Measurements from ENCODE around the gene STK38L.
"Not testable (repeated sequence)": the region's sequence is repeated elsewhere in the genome, so short reads cannot be mapped to it uniquely, and the experiment has no call there.

Gene STK38L

GRCh38 chr12:27226407-27226929 lies 17.6 kb upstream of the STK38L start:
- no peak for DNase-seq (ENCODE audit: low spot score)

DNA sequence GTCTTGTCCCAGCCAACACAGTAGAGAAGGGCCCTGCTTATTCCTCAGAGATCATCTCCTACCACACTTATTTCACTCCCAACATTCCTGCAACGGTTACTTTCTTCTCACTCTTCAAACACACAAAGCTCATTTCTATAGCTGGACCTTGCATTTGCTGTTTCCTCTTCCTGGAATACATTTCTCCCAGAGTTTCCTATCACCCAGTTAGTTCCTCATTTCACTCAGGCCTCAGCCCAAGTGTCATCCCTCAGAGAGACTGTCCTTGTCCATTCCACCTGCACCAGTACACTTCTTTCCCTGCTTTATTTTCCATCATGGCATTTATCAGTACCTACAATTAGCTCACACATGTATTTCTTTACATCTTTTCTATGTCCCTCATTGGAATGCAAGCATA lies 14.7 kb upstream of the STK38L start:
- no peak for DNase-seq (ENCODE audit: low spot score)

GRCh38 chr12:27231374-27231773 lies 12.7 kb upstream of the STK38L start:
- DNase-seq (ENCODE audit: low spot score), result not testable (repeated sequence)

- DNase-seq (ENCODE audit: low spot score), result no peak
These were observed 10.3 kb upstream of the STK38L start for GRCh38 chr12:27233814-27234213.

DNA sequence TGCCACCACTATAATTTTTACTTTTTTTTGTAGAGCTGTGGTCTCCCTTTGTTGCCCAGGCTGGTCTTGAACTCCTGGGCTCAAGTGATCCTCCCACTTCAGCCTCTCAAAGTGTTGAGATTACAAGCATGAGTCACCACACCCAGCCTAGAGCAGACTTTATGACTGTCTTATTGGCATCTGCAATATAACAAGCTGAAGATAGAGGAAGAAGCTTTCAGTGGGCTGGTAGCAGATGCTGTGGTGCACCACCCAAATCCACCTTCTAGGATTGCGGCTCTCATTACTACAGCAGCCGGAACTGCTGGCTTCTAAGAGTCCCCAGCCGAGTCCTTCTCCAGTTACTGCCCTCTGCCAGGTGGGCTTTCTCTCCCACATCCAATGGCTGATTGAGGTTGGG lies 7.6 kb upstream of the STK38L start:
- DNase-seq (ENCODE audit: low spot score), result peak; percentile 19

GRCh38 chr12:27237790-27238771 lies 6.0 kb upstream of the STK38L start:
- peak; percentile 28 for DNase-seq (ENCODE audit: low spot score)

- no peak for DNase-seq (ENCODE audit: low spot score)
These were observed 1.1 kb upstream of the STK38L start for GRCh38 chr12:27243006-27243405.

- DNase-seq (ENCODE audit: low spot score), result no peak
These were observed 803 bp downstream of the STK38L start for GRCh38 chr12:27244689-27245488.

- DNase-seq (ENCODE audit: low spot score), result no peak
These were observed 2.1 kb downstream of the STK38L start for GRCh38 chr12:27246141-27246540.

DNA sequence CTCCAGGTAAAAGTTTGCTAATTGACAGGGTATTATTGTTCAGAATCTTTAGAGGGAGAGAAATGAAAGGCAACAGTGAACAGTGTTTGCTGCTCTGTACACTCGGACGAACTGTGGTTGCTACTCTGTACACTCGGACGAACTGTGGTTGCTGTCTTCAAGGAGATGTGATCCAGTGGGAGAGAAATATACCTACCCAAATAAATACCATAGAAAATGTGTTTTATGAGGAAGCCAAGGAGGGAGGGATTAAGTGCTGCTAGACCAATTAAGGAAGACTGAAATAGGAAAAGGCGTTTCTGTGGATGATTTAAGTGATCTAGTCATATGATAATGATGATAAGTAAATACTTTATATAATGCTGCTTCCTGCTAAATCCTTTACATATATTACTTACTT lies 2.7 kb downstream of the STK38L start:
- DNase-seq (ENCODE audit: low spot score), result no peak

DNA sequence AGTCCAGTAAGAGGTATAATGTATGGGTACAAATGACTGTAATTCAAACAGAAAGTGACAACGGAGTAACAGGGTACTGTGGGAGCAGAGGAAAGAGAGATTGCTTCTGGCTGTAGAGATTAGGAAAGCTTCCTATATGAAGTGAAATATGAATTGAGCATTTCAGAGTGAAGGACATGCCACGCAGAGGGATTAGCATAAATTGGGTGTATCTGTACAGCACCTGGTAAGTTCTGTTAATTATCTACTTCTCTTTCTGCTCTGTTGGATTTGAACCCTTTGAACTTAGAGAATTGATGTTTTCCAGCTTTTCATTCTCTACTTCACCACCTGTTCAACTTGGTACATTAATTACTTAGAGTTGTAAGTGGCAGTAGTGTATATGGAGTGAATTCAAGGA lies 8.8 kb downstream of the STK38L start:
- DNase-seq (ENCODE audit: low spot score), result no peak

DNA sequence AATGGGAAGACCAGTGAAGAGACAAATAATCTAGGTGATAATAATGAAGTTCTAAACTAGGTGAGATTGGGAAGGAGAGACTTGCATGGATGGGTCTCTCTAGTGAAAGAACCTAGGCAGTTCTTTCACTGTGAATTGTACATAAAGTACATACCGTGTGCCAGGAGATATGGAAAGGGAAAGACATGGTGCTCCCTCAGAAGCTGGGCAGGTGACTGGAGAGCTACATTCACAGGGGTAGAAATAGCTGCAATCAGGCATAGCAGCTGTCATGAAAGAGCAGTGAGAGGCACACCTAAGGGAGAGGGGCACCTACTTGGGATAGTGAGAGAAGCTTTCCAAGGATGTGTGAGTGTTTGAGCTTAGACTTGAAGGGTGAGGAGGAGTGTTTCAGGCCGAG lies 9.3 kb downstream of the STK38L start:
- no peak for DNase-seq (ENCODE audit: low spot score)

DNA sequence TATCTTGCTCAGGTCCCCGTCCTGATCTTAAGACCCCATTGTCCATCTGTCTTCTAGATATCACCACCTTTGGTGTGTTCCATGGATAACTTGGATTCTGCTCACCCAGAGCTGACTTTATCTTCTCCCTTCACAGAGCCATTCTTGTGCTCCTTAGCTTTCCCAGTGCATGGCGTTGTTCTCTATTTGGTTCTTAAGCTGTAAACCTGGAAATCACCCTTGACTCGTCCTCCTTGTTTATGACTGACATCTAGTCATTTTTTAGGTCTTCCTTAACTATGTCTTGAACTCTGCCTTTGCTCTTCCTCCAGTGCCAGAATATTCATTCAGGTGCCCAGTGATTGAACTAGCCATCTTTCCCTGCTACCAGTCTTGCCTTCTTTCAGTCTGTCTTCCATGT lies 11.7 kb downstream of the STK38L start:
- DNase-seq (ENCODE audit: low spot score), result no peak

DNA sequence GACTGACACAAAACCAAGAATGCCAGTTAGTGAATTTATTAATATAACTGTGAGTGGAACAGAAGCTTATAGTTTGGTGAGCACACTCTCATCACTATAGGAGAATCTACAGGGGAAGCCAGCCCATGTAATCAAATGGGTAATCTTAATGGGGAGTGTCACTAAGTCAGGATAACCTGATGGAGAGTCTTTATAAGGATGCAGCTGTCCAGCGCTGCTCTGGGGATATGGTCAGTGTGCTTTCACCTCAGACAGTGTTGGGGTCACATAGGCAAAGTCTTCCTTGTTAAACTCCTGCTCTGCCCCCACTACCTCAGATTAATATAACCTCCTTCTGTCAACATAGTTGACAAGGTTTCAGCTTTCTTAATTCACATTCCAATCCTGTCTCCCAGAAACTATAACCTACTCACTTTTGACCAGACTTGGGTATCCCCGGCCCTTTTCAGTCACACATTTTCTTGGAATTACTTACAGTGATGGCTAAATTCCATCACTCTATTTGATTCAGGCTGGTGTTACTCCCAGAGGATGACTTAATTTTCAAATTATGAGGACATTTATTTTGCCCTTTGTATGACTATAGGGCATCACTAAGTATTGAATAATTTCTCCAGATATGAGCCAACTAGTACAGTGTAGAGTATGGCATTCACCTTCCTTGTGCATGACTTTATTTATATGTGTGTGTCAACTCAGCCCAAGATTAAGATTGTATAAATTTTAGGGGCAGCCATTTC lies 13.2 kb downstream of the STK38L start:
- no peak for DNase-seq (ENCODE audit: low spot score)

DNA sequence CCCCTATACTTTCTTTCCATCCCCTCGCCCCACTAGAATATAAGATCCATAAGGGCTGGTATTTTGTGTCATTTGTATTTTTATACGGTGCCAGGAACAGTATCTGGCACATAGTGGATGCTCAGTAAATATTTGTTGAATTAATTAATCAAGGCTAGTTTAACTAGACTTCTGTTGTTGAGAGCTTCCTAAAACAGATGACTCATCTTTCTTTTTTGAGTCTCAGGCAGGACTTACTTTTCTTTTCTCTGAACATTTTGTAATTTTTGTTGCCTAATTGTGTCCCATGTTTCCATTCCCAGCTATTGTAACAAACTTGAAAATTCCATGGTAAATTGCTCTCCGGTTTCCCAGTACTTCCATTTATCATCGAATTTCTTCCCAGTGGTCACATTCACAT lies 16.7 kb downstream of the STK38L start:
- DNase-seq (ENCODE audit: low spot score), result no peak

DNA sequence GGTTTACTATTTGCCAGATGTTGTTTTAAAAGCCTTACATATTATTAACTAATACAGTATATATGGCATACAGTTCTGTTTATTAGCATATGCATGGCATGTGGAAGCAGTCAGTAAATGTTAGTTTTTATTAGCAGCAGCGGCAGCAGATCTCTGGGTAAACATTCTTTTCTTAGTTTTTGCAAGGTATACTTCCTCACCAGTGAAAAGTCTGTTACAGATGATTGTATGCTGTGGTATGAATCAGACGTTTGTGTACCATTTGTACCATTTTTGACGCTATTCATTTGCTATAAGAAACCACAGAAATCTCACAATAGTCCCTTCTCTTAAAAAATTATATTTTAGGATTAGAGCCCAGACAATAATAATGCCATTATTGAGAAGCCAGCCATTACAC lies 17.8 kb downstream of the STK38L start:
- no peak for DNase-seq (ENCODE audit: low spot score)

GRCh38 chr12:27270148-27270547 lies 26.1 kb downstream of the STK38L start:
- no peak for DNase-seq (ENCODE audit: low spot score)

GRCh38 chr12:27271206-27271605 lies 27.1 kb downstream of the STK38L start:
- no peak for DNase-seq (ENCODE audit: low spot score)

DNA sequence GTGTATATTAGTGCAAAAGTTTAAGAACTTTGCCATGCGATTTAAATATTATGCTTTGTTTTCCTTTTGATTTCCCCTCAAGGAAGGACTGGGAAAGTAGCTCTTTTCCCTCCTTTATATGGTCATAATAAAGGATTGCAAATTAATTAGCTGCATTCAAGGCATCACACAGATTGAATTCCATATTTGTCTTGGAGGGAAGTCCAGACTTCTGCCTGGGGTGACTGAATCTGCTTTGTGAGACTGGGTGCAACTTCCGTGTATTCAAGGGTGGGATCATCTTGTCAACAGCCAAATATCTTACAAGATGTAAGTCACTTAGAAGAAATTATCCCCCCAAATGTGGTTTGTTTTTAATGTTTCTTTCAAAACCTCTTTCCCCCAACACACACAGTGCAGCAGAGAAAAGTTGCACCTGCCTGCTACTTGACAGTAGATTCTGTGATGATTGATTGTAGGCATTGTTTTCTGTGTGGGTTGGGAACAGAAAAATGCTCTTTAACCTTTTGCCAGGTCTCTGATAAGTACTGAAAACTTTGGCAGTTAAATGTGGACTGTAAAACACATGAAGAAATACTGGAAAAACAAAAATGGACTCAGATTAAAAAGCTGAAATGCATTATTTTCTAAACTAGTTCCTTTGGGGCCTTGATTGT lies 28.4 kb downstream of the STK38L start:
- no peak for DNase-seq (ENCODE audit: low spot score)

GRCh38 chr12:27273114-27273513 lies 29.0 kb downstream of the STK38L start:
- DNase-seq (ENCODE audit: low spot score), result no peak

GRCh38 chr12:27274706-27275105 lies 30.6 kb downstream of the STK38L start:
- DNase-seq (ENCODE audit: low spot score), result no peak

- no peak for DNase-seq (ENCODE audit: low spot score)
These were observed 32.2 kb downstream of the STK38L start for GRCh38 chr12:27276275-27276674.
